ENCODE results near the gene DEFB126.

Gene DEFB126

GRCh38 chr20:157154-157553 is 14.8 kb downstream of the DEFB126 start, which contains the start of gene DEFB127:
Gene DEFB127 (plus strand): TSS chr20:157454. CDS start chr20:157545, 91 bp downstream.
- H3K4me2 ChIP-seq (ENCODE audit: low read length, poor library complexity, severe bottlenecking) = no peak within 1 kb of the TSS

DNA sequence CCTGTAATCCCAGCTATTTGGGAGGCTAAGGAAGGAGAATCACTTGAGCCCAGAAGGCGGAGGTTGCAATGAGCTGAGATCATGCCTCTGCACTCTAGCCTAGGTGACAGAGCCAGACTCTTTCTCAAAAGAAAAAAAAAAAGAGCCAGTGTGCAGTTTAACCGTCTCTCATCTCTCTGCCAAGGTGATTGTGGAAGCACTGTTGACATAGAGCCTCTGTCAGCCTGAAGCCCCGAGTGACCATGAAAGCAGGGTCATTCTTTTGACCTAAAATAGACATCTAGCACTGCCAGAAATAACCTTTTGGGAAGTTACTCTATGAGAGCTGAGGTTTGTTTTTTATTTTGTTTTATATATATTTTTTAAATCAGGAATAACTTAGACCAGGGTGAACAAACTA is 22.2 kb downstream of the DEFB126 start:
- Histone ChIP-seq H3K79me1 (replicated peaks; ENCODE audit: low read length, poor library complexity, severe bottlenecking) (no peaks in the 10 kb centered on the region), H2BK12ac (ENCODE audit: low read length in 2 of 2) (no peak overlapping the region), H3K18ac (ENCODE audit: low read depth in 1 of 2, low read length in 2 of 2) (no peak overlapping the region), H3K4me2 (ENCODE audit: low read length, poor library complexity, severe bottlenecking) (no peak overlapping the region), H3K9ac (ENCODE audit: low read length) (no peak overlapping the region), H2AK5ac (ENCODE audit: low read length, severe bottlenecking) (no peak overlapping the region), H3K4me3 (ENCODE audit: insufficient read depth in 1 of 2, low read depth in 1 of 2, low read length in 2 of 2) (no peak overlapping the region), H4K8ac (ENCODE audit: low read length) (no peak overlapping the region), H3K4ac (ENCODE audit: low read depth in 1 of 2, low read length in 2 of 2) (no peak overlapping the region), H2AFZ (ENCODE audit: low read depth, low read length) (no peak overlapping the region), H2BK5ac (ENCODE audit: low read depth, low read length, poor library complexity, severe bottlenecking) (no peak overlapping the region), H3K36me3 (ENCODE audit: control insufficient read depth in 1 of 2, insufficient read depth in 2 of 2, low read depth in 1 of 2, low read length in 2 of 2) (no peaks in the 10 kb centered on the region), H3K23ac (ENCODE audit: low read length in 2 of 2) (no peak overlapping the region), H2BK15ac (ENCODE audit: low read depth, poor library complexity, severe bottlenecking) (no peak overlapping the region), H3K27ac (ENCODE audit: low read length, poor library complexity, severe bottlenecking) (no peak overlapping the region), H3K9me3 (ENCODE audit: control insufficient read depth, low read length) (no peaks in the 10 kb centered on the region), H3K4me1 (ENCODE audit: control insufficient read depth, insufficient read depth, low read depth, low read length) (no peaks in the 10 kb centered on the region), H4K91ac (ENCODE audit: low read length) (no peak overlapping the region), H3K14ac (ENCODE audit: low read length in 2 of 2) (no peak overlapping the region), H3K27me3 (ENCODE audit: control insufficient read depth in 1 of 2, insufficient read depth in 1 of 2, low read length in 2 of 2) (peaks cover 0 to 3% of the 10 kb centered on the region in 2 experiments), H2BK120ac (ENCODE audit: low read depth, low read length) (no peak overlapping the region)
- DNase-seq = no peak
- 73% methylated on average over 3 of the region's 3 CpGs for WGBS

More at GRCh38 chr20:157154-157553, 14.8 kb downstream of the DEFB126 start, which contains the start of gene DEFB127:
- Histone ChIP-seq H3K4me1 (ENCODE audit: control insufficient read depth, insufficient read depth, low read depth, low read length) (no peaks in the 10 kb centered on the region), H3K4me3 (ENCODE audit: insufficient read depth in 1 of 2, low read depth in 1 of 2, low read length in 2 of 2) (no peak within 1 kb of the TSS), H3K27ac (ENCODE audit: low read length, poor library complexity, severe bottlenecking) (no peak within 1 kb of the TSS), H3K27me3 (ENCODE audit: control insufficient read depth in 1 of 2, insufficient read depth in 1 of 2, low read length in 2 of 2) (peaks cover 0 to 3% of the 10 kb centered on the region in 2 experiments), H3K79me1 (replicated peaks; ENCODE audit: low read length, poor library complexity, severe bottlenecking) (no peaks in the 10 kb centered on the region), H2BK120ac (ENCODE audit: low read depth, low read length) (no peak within 1 kb of the TSS), H3K36me3 (ENCODE audit: control insufficient read depth in 1 of 2, insufficient read depth in 2 of 2, low read depth in 1 of 2, low read length in 2 of 2) (no peaks in the 10 kb centered on the region), H2BK5ac (ENCODE audit: low read depth, low read length, poor library complexity, severe bottlenecking) (no peak within 1 kb of the TSS), H4K91ac (ENCODE audit: low read length) (no peak within 1 kb of the TSS), H3K18ac (ENCODE audit: low read depth in 1 of 2, low read length in 2 of 2) (no peak within 1 kb of the TSS), H4K8ac (ENCODE audit: low read length) (no peak within 1 kb of the TSS), H3K9me3 (ENCODE audit: control insufficient read depth, low read length) (no peaks in the 10 kb centered on the region), H2BK12ac (ENCODE audit: low read length in 2 of 2) (no peak within 1 kb of the TSS), H3K14ac (ENCODE audit: low read length in 2 of 2) (no peak within 1 kb of the TSS), H3K9ac (ENCODE audit: low read length) (no peak within 1 kb of the TSS), H2AK5ac (ENCODE audit: low read length, severe bottlenecking) (no peak within 1 kb of the TSS), H3K23ac (ENCODE audit: low read length in 2 of 2) (no peak within 1 kb of the TSS), H2AFZ (ENCODE audit: low read depth, low read length) (no peak within 1 kb of the TSS), H2BK15ac (ENCODE audit: low read depth, poor library complexity, severe bottlenecking) (no peak within 1 kb of the TSS), H3K4ac (ENCODE audit: low read depth in 1 of 2, low read length in 2 of 2) (no peak within 1 kb of the TSS)
- DNase-seq = no peak
- WGBS = 98% methylated on average over 5 of the region's 5 CpGs

GRCh38 chr20:168876-169275 is 26.5 kb downstream of the DEFB126 start:
- no peak for DNase-seq
- Histone ChIP-seq H3K27me3 (ENCODE audit: control insufficient read depth in 1 of 2, insufficient read depth in 1 of 2, low read length in 2 of 2) (peaks cover 0 to 3% of the 10 kb centered on the region in 2 experiments), H2BK5ac (ENCODE audit: low read depth, low read length, poor library complexity, severe bottlenecking) (no peak overlapping the region), H3K4me1 (ENCODE audit: control insufficient read depth, insufficient read depth, low read depth, low read length) (no peaks in the 10 kb centered on the region), H3K36me3 (ENCODE audit: control insufficient read depth in 1 of 2, insufficient read depth in 2 of 2, low read depth in 1 of 2, low read length in 2 of 2) (no peaks in the 10 kb centered on the region), H2AFZ (ENCODE audit: low read depth, low read length) (no peak overlapping the region), H3K9ac (ENCODE audit: low read length) (no peak overlapping the region), H3K18ac (ENCODE audit: low read depth in 1 of 2, low read length in 2 of 2) (no peak overlapping the region), H3K4ac (ENCODE audit: low read depth in 1 of 2, low read length in 2 of 2) (no peak overlapping the region), H3K4me3 (ENCODE audit: insufficient read depth in 1 of 2, low read depth in 1 of 2, low read length in 2 of 2) (no peak overlapping the region), H3K14ac (ENCODE audit: low read length in 2 of 2) (no peak overlapping the region), H3K23ac (ENCODE audit: low read length in 2 of 2) (no peak overlapping the region), H3K79me1 (replicated peaks; ENCODE audit: low read length, poor library complexity, severe bottlenecking) (no peaks in the 10 kb centered on the region), H3K9me3 (ENCODE audit: control insufficient read depth, low read length) (no peaks in the 10 kb centered on the region), H2BK120ac (ENCODE audit: low read depth, low read length) (no peak overlapping the region), H2BK15ac (ENCODE audit: low read depth, poor library complexity, severe bottlenecking) (no peak overlapping the region), H3K4me2 (ENCODE audit: low read length, poor library complexity, severe bottlenecking) (no peak overlapping the region), H4K8ac (ENCODE audit: low read length) (no peak overlapping the region), H2BK12ac (ENCODE audit: low read length in 2 of 2) (no peak overlapping the region), H3K27ac (ENCODE audit: low read length, poor library complexity, severe bottlenecking) (no peak overlapping the region), H2AK5ac (ENCODE audit: low read length, severe bottlenecking) (no peak overlapping the region), H4K91ac (ENCODE audit: low read length) (no peak overlapping the region)
- 75% methylated on average over 2 of the region's 2 CpGs for WGBS

DNA sequence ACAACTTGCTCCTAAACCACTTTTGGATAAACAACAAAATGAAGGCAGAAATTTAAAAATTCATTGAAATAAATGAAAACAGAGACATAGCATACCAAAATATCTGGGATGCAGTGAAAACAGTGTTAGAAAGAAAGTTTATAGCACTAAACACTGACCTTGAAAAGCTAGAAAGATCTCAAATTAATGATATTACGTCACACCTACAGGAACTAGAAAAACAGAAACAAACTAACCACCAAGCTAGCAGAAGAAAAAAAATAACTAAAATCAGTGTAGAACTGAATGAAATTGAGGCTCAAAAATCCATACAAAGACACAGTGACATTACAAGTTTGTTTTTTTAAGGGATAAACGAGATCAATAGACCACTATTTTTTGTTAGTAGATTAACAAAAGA is 41.9 kb downstream of the DEFB126 start:
- no peak overlapping the region for H2BK12ac ChIP-seq (ENCODE audit: low read length in 2 of 2)
- no peak overlapping the region for H2BK120ac ChIP-seq (ENCODE audit: low read depth, low read length)
- no peak for DNase-seq
- H3K79me1 ChIP-seq (replicated peaks; ENCODE audit: low read length, poor library complexity, severe bottlenecking) = no peaks in the 10 kb centered on the region
- no peaks in the 10 kb centered on the region for H3K36me3 ChIP-seq (ENCODE audit: control insufficient read depth in 1 of 2, insufficient read depth in 2 of 2, low read depth in 1 of 2, low read length in 2 of 2)
- H3K9ac ChIP-seq (ENCODE audit: low read length) = no peak overlapping the region
- H3K27ac ChIP-seq (ENCODE audit: low read length, poor library complexity, severe bottlenecking) = no peak overlapping the region
- no peak overlapping the region for H2BK15ac ChIP-seq (ENCODE audit: low read depth, poor library complexity, severe bottlenecking)
- peaks cover 0 to 4% of the 10 kb centered on the region in 2 experiments for H3K27me3 ChIP-seq (ENCODE audit: control insufficient read depth in 1 of 2, insufficient read depth in 1 of 2, low read length in 2 of 2)
- no peaks in the 10 kb centered on the region for H3K4me1 ChIP-seq (ENCODE audit: control insufficient read depth, insufficient read depth, low read depth, low read length)
- no peak overlapping the region for H3K4ac ChIP-seq (ENCODE audit: low read depth in 1 of 2, low read length in 2 of 2)
- no peak overlapping the region for H2BK5ac ChIP-seq (ENCODE audit: low read depth, low read length, poor library complexity, severe bottlenecking)
- no peak overlapping the region for H3K23ac ChIP-seq (ENCODE audit: low read length in 2 of 2)
- no peak overlapping the region for H3K4me2 ChIP-seq (ENCODE audit: low read length, poor library complexity, severe bottlenecking)
- H3K18ac ChIP-seq (ENCODE audit: low read depth in 1 of 2, low read length in 2 of 2) = no peak overlapping the region
- no peak overlapping the region for H3K14ac ChIP-seq (ENCODE audit: low read length in 2 of 2)
- whole genome bisulfite sequencing = no CpG with 5 or more reads among the region's 2 CpGs
- no peak overlapping the region for H4K8ac ChIP-seq (ENCODE audit: low read length)
- no peak overlapping the region for H3K4me3 ChIP-seq (ENCODE audit: insufficient read depth in 1 of 2, low read depth in 1 of 2, low read length in 2 of 2)
- H3K9me3 ChIP-seq (ENCODE audit: control insufficient read depth, low read length) = peaks cover 3% of the 10 kb centered on the region
- H4K91ac ChIP-seq (ENCODE audit: low read length) = no peak overlapping the region
- H2AK5ac ChIP-seq (ENCODE audit: low read length, severe bottlenecking) = no peak overlapping the region
- H2AFZ ChIP-seq (ENCODE audit: low read depth, low read length) = no peak overlapping the region

Measured in mesenchymal stem cell (in vitro differentiated cells and primary cell).